ENCODE data around the gene BTBD9.

BTBD9 gene

DNA sequence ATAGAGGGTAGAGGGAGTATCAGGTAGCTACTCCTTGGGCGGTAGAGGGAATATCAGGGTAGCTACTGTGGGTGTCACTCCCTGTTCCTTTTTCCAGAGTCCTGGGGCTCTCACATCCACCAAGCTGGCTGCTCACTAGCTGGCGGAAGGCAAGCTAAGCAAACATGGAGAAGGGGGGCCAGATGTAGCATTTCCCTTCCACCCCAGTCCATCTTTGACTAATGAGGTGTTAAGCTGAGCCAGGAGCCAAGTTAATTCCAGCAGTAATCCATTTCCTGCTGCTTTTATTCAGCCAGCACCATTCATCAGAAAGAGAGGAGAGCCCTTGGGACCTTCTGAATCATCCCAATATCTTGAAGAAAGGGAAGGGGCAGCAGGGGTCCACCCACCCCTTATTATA lies 490.2 kb downstream of the BTBD9 start:
- TF ChIP-seq ISL1 (CRISPR knock-in tag; IDR thresholded peaks at IDR 0.05) (no peak), GLIS3 (CRISPR knock-in tag; IDR thresholded peaks at IDR 0.05) (no peak), BACH2 (CRISPR knock-in tag; IDR thresholded peaks at IDR 0.05; ENCODE audit: borderline replicate concordance) (no peak), TCF4 (CRISPR knock-in tag; IDR thresholded peaks at IDR 0.05; ENCODE audit: borderline replicate concordance) (no peak), ZNF8 (CRISPR knock-in tag; IDR thresholded peaks at IDR 0.05) (no peak), ESRRG (CRISPR knock-in tag; IDR thresholded peaks at IDR 0.05) (no peak), OSR1 (CRISPR knock-in tag; IDR thresholded peaks at IDR 0.05) (no peak), PATZ1 (CRISPR knock-in tag; IDR thresholded peaks at IDR 0.05; ENCODE audit: borderline replicate concordance) (no peak), ZFP30 (CRISPR knock-in tag; IDR thresholded peaks at IDR 0.05) (no peak), ZNF70 (CRISPR knock-in tag; IDR thresholded peaks at IDR 0.05) (no peak), ZNF565 (CRISPR knock-in tag; conservative IDR thresholded peaks at IDR 0.05; ENCODE audit: low read depth) (no peak), ZC3H10 (CRISPR knock-in tag; IDR thresholded peaks at IDR 0.05) (no peak), ARNTL (CRISPR knock-in tag; IDR thresholded peaks at IDR 0.05; ENCODE audit: borderline replicate concordance, low read depth) (no peak)
- TF ChIP-seq, protein P1, sequence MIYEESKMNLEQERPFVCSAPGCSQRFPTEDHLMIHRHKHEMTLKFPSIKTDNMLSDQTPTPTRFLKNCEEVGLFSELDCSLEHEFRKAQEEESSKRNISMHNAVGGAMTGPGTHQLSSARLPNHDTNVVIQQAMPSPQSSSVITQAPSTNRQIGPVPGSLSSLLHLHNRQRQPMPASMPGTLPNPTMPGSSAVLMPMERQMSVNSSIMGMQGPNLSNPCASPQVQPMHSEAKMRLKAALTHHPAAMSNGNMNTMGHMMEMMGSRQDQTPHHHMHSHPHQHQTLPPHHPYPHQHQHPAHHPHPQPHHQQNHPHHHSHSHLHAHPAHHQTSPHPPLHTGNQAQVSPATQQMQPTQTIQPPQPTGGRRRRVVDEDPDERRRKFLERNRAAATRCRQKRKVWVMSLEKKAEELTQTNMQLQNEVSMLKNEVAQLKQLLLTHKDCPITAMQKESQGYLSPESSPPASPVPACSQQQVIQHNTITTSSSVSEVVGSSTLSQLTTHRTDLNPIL (CRISPR knock-in tag; IDR thresholded peaks at IDR 0.05; ENCODE audit: low read depth): no peak
- TF ChIP-seq, protein P2, sequence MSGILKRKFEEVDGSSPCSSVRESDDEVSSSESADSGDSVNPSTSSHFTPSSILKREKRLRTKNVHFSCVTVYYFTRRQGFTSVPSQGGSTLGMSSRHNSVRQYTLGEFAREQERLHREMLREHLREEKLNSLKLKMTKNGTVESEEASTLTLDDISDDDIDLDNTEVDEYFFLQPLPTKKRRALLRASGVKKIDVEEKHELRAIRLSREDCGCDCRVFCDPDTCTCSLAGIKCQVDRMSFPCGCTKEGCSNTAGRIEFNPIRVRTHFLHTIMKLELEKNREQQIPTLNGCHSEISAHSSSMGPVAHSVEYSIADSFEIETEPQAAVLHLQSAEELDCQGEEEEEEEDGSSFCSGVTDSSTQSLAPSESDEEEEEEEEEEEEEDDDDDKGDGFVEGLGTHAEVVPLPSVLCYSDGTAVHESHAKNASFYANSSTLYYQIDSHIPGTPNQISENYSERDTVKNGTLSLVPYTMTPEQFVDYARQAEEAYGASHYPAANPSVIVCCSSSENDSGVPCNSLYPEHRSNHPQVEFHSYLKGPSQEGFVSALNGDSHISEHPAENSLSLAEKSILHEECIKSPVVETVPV (CRISPR knock-in tag; IDR thresholded peaks at IDR 0.05): no peak
- TF ChIP-seq, protein P3, sequence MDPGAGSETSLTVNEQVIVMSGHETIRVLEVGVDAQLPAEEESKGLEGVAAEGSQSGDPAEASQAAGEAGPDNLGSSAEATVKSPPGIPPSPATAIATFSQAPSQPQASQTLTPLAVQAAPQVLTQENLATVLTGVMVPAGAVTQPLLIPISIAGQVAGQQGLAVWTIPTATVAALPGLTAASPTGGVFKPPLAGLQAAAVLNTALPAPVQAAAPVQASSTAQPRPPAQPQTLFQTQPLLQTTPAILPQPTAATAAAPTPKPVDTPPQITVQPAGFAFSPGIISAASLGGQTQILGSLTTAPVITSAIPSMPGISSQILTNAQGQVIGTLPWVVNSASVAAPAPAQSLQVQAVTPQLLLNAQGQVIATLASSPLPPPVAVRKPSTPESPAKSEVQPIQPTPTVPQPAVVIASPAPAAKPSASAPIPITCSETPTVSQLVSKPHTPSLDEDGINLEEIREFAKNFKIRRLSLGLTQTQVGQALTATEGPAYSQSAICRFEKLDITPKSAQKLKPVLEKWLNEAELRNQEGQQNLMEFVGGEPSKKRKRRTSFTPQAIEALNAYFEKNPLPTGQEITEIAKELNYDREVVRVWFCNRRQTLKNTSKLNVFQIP (CRISPR knock-in tag; IDR thresholded peaks at IDR 0.05; ENCODE audit: borderline replicate concordance, low read depth): no peak
- TF ChIP-seq, protein P4, sequence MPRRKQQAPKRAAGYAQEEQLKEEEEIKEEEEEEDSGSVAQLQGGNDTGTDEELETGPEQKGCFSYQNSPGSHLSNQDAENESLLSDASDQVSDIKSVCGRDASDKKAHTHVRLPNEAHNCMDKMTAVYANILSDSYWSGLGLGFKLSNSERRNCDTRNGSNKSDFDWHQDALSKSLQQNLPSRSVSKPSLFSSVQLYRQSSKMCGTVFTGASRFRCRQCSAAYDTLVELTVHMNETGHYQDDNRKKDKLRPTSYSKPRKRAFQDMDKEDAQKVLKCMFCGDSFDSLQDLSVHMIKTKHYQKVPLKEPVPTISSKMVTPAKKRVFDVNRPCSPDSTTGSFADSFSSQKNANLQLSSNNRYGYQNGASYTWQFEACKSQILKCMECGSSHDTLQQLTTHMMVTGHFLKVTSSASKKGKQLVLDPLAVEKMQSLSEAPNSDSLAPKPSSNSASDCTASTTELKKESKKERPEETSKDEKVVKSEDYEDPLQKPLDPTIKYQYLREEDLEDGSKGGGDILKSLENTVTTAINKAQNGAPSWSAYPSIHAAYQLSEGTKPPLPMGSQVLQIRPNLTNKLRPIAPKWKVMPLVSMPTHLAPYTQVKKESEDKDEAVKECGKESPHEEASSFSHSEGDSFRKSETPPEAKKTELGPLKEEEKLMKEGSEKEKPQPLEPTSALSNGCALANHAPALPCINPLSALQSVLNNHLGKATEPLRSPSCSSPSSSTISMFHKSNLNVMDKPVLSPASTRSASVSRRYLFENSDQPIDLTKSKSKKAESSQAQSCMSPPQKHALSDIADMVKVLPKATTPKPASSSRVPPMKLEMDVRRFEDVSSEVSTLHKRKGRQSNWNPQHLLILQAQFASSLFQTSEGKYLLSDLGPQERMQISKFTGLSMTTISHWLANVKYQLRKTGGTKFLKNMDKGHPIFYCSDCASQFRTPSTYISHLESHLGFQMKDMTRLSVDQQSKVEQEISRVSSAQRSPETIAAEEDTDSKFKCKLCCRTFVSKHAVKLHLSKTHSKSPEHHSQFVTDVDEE (CRISPR knock-in tag; IDR thresholded peaks at IDR 0.05): no peak
- ATAC-seq: no peak

DNA sequence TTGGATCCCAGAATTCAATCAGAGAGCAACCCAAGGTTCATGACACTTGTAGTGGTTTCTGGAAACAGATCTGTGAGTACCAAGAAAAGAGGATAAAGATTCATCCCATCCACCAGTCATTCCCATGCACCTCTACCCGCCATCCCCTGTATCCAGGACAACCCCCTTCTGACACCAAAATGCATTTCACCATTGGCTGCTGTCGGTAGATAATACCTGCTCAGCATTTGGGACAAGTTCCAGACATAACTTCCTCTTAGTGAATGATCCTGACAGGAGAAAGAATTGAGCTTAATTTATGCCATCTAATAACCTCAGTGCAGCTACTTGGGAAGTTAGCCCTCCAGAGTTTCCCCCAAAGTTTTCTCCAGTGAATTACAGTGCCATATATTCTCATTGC lies 491.1 kb downstream of the BTBD9 start:
- no peak for ATAC-seq
- TF ChIP-seq ISL1 (CRISPR knock-in tag; IDR thresholded peaks at IDR 0.05): no peak
- TF ChIP-seq ESRRG (CRISPR knock-in tag; IDR thresholded peaks at IDR 0.05): no peak
- TF ChIP-seq ZNF70 (CRISPR knock-in tag; IDR thresholded peaks at IDR 0.05): no peak
- no peak for TF ChIP-seq ZNF8 (CRISPR knock-in tag; IDR thresholded peaks at IDR 0.05)
- TF ChIP-seq RARB (CRISPR knock-in tag; IDR thresholded peaks at IDR 0.05): no peak
- TF ChIP-seq ZFP3 (CRISPR knock-in tag; IDR thresholded peaks at IDR 0.05): no peak
- TF ChIP-seq BACH2 (CRISPR knock-in tag; IDR thresholded peaks at IDR 0.05; ENCODE audit: borderline replicate concordance): no peak
- TF ChIP-seq ZC3H10 (CRISPR knock-in tag; IDR thresholded peaks at IDR 0.05): no peak
- no peak for TF ChIP-seq ZNF565 (CRISPR knock-in tag; conservative IDR thresholded peaks at IDR 0.05; ENCODE audit: low read depth)
- TF ChIP-seq, protein P2 (CRISPR knock-in tag; IDR thresholded peaks at IDR 0.05): no peak
- TF ChIP-seq, protein P4 (CRISPR knock-in tag; IDR thresholded peaks at IDR 0.05): no peak
- no peak for TF ChIP-seq OSR1 (CRISPR knock-in tag; IDR thresholded peaks at IDR 0.05)
- no peak for TF ChIP-seq TCF4 (CRISPR knock-in tag; IDR thresholded peaks at IDR 0.05; ENCODE audit: borderline replicate concordance)
- TF ChIP-seq TOX (CRISPR knock-in tag; IDR thresholded peaks at IDR 0.05; ENCODE audit: borderline replicate concordance): no peak
- TF ChIP-seq GLIS3 (CRISPR knock-in tag; IDR thresholded peaks at IDR 0.05): no peak
- TF ChIP-seq ZFP30 (CRISPR knock-in tag; IDR thresholded peaks at IDR 0.05): no peak
- TF ChIP-seq PPARA (CRISPR knock-in tag; IDR thresholded peaks at IDR 0.05; ENCODE audit: borderline replicate concordance): no peak
